HepG2 (cell line): ENCODE results near the gene RNASE7. TPM values are rescaled to one million over a fixed set of nuclear protein-coding genes. Genes with fewer than 3 reads are reported as not detected.

Experiments used
- AGO2 ChIP-seq: fragments of 200-400 bp; formaldehyde crosslinking; optimal IDR thresholded peaks from 2 replicates; pipeline ENCODE3; 2017; ENCODE audit warnings: mild to moderate bottlenecking, low read depth, low read length, moderate library complexity
- DR1 ChIP-seq: sonication (generic); formaldehyde crosslinking; IDR thresholded peaks from 2 replicates; pipeline ENCODE4 v1.8.0; 2021; ENCODE audit warnings: mild to moderate bottlenecking, missing genetic modification reagents, inconsistent platforms
- RBM39 ChIP-seq: fragments of 200-400 bp; formaldehyde crosslinking; IDR thresholded peaks from one replicate; pipeline ENCODE4 v1.6.1; 2018; ENCODE audit warnings: antibody characterized with exemption, mild to moderate bottlenecking, low read depth, low read length; ENCODE audit not compliant: poor library complexity, severe bottlenecking
- REPIN1 ChIP-seq: sonication (generic); formaldehyde crosslinking; IDR thresholded peaks from 2 replicates; pipeline ENCODE4 v1.8.0; 2022; ENCODE audit warnings: missing genetic modification reagents, low read depth, mild to moderate bottlenecking, borderline replicate concordance
- SRF ChIP-seq: IDR thresholded peaks from 2 replicates; pipeline ENCODE4 v1.6.1; 2011; ENCODE audit warnings: mild to moderate bottlenecking, low read depth, low read length, moderate library complexity
- ZFYVE20 ChIP-seq: sonication (generic); formaldehyde crosslinking; IDR thresholded peaks from 2 replicates; pipeline ENCODE4 v1.8.0; 2023; ENCODE audit warnings: low read depth, mild to moderate bottlenecking, moderate library complexity, missing genetic modification reagents, borderline replicate concordance
- ZNF33B ChIP-seq: sonication (generic); formaldehyde crosslinking; IDR thresholded peaks from 2 replicates; pipeline ENCODE4 v1.5.1; 2020; ENCODE audit warnings: mild to moderate bottlenecking, missing genetic modification reagents
- ZNF841 ChIP-seq: sonication (generic); formaldehyde crosslinking; IDR thresholded peaks from 2 replicates; pipeline ENCODE4 v1.8.1; 2023; ENCODE audit warnings: missing genetic modification reagents, borderline replicate concordance
- polyA plus RNA-seq, 8 experiments: library from polyadenylated mRNA; depleted of rRNA in 3 of 8; stranded (reverse) in 7 of 8; unstranded in 1 of 8; fragments of >200 nt; fragmentation: Illumina TruSeq in 4 of 8; extraction: Trizol in 4 of 8; gene quantifications; 2 replicates each; pipeline versions ENCODE4 v1.2.1 to v1.2.3, GENCODE V29; 2011 to 2016; ENCODE audit warnings: low read depth in 4 of 8, missing spikeins in 1 of 8, mixed read lengths in 1 of 8; ENCODE audit not compliant: insufficient read depth in 1 of 8
- total RNA-seq, 5 experiments: library from RNA; depleted of rRNA; stranded (reverse); fragments of >200 nt; fragmentation: Illumina TruSeq; extraction: Trizol; gene quantifications; 2 replicates each; pipeline ENCODE4 v1.2.3, GENCODE V29; 2016; ENCODE audit warnings: low read depth in 1 of 5
- TF ChIP-seq, protein P1 (sequence below): sonication (generic); formaldehyde crosslinking; IDR thresholded peaks from 2 replicates; pipeline ENCODE4 v1.4.0; 2020; ENCODE audit warnings: missing genetic modification reagents, mild to moderate bottlenecking, borderline replicate concordance
- TF ChIP-seq, protein P2 (sequence below): fragments of 450-650 bp; IDR thresholded peaks from 2 replicates; pipeline ENCODE4 v1.6.1; 2017; ENCODE audit warnings: mild to moderate bottlenecking

RNASE7 gene
- total and polyA plus RNA-seq, 2 of the 13 experiments (the other 11 are each of a cell fraction or from before 2014, with no cell fraction given): 0.04 TPM; not detected in 1

GRCh38 chr14:21090194-21090939 lies 48.2 kb downstream of the RNASE7 start (continued):
- TF ChIP-seq RBM39 (peak; percentile 42), ZNF33B (CRISPR knock-in tag) (0 out of 2 replicates have a peak, but pooled peaks have one; percentile 38), SRF (no peak), REPIN1 (CRISPR knock-in tag) (peak; percentile 52; the same call in 1 of the 2 replicates), DR1 (CRISPR knock-in tag) (no peak), ZFYVE20 (CRISPR knock-in tag) (no peak), ZNF841 (CRISPR knock-in tag) (no peak), AGO2 (peak; percentile 98)
- TF ChIP-seq, protein P1, sequence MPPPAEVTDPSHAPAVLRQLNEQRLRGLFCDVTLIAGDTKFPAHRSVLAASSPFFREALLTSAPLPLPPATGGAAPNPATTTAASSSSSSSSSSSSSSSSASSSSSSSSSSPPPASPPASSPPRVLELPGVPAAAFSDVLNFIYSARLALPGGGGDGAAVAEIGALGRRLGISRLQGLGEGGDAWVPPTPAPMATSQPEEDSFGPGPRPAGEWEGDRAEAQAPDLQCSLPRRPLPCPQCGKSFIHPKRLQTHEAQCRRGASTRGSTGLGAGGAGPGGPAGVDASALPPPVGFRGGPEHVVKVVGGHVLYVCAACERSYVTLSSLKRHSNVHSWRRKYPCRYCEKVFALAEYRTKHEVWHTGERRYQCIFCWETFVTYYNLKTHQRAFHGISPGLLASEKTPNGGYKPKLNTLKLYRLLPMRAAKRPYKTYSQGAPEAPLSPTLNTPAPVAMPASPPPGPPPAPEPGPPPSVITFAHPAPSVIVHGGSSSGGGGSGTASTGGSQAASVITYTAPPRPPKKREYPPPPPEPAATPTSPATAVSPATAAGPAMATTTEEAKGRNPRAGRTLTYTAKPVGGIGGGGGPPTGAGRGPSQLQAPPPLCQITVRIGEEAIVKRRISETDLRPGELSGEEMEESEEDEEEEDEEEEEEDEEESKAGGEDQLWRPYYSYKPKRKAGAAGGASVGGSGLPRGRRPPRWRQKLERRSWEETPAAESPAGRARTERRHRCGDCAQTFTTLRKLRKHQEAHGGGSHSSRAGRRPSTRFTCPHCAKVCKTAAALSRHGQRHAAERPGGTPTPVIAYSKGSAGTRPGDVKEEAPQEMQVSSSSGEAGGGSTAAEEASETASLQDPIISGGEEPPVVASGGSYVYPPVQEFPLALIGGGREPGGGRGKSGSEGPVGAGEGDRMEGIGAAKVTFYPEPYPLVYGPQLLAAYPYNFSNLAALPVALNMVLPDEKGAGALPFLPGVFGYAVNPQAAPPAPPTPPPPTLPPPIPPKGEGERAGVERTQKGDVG (CRISPR knock-in tag): peak; percentile 95; the same call in 1 of the 2 replicates
- TF ChIP-seq, protein P2, sequence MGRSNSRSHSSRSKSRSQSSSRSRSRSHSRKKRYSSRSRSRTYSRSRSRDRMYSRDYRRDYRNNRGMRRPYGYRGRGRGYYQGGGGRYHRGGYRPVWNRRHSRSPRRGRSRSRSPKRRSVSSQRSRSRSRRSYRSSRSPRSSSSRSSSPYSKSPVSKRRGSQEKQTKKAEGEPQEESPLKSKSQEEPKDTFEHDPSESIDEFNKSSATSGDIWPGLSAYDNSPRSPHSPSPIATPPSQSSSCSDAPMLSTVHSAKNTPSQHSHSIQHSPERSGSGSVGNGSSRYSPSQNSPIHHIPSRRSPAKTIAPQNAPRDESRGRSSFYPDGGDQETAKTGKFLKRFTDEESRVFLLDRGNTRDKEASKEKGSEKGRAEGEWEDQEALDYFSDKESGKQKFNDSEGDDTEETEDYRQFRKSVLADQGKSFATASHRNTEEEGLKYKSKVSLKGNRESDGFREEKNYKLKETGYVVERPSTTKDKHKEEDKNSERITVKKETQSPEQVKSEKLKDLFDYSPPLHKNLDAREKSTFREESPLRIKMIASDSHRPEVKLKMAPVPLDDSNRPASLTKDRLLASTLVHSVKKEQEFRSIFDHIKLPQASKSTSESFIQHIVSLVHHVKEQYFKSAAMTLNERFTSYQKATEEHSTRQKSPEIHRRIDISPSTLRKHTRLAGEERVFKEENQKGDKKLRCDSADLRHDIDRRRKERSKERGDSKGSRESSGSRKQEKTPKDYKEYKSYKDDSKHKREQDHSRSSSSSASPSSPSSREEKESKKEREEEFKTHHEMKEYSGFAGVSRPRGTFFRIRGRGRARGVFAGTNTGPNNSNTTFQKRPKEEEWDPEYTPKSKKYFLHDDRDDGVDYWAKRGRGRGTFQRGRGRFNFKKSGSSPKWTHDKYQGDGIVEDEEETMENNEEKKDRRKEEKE: no peak
